Neural cell (in vitro differentiated cells): Measurements from ENCODE around the gene PGM2L1. TPM values are rescaled to one million over a fixed set of nuclear protein-coding genes. Genes with fewer than 3 reads are reported as not detected.

Experiments
- H2AFZ ChIP-seq: fragments of 200-600, 300-800 bp; sonication (generic), shearing (Covaris generic); 2 replicates; pipeline ENCODE4 v1.6.0; 2014; ENCODE audit warnings: low read depth, mild to moderate bottlenecking, antibody characterized with exemption, low read length, moderate library complexity
- H3F3A ChIP-seq: fragments of 200-600 bp; shearing (Covaris generic); 2 replicates; pipeline ENCODE4 v1.6.1; 2016; ENCODE audit warnings: mild to moderate bottlenecking, moderate library complexity, mixed read lengths, antibody characterized with exemption, low read length; ENCODE audit not compliant: insufficient read depth, poor library complexity, severe bottlenecking
- H3K27ac ChIP-seq: fragments of 200-600, 300-800 bp; sonication (generic), shearing (Covaris generic); 2 replicates; pipeline ENCODE4 v1.5.1; 2014; ENCODE audit warnings: mild to moderate bottlenecking, low read length, moderate library complexity
- H3K27me3 ChIP-seq: fragments of 300-800, 200-600 bp; sonication (generic), shearing (Covaris generic); 2 replicates; pipeline ENCODE4 v1.6.0; 2014; ENCODE audit warnings: mild to moderate bottlenecking, low read depth, low read length, moderate library complexity; ENCODE audit not compliant: insufficient read depth
- H3K36me3 ChIP-seq: fragments of 300-800, 200-600 bp; sonication (generic), shearing (Covaris generic); 2 replicates; pipeline ENCODE4 v1.5.1; 2014; ENCODE audit warnings: mild to moderate bottlenecking, antibody characterized with exemption, low read length, moderate library complexity; ENCODE audit not compliant: insufficient read depth
- H3K4me2 ChIP-seq: fragments of 300-800, 200-600 bp; sonication (generic), shearing (Covaris generic); 2 replicates; pipeline ENCODE4 v1.6.0; 2014; ENCODE audit warnings: mild to moderate bottlenecking, low read length
- H3K4me3 ChIP-seq: fragments of 300-800, 200-600 bp; sonication (generic), shearing (Covaris generic); 2 replicates; pipeline ENCODE4 v1.5.1; 2014; ENCODE audit warnings: mild to moderate bottlenecking, low read length, moderate library complexity
- H3K79me2 ChIP-seq: fragments of 200-600 bp; shearing (Covaris generic); replicated peaks from 2 replicates; pipeline ENCODE4 v1.6.0; 2014; ENCODE audit warnings: mild to moderate bottlenecking, low read length, moderate library complexity; ENCODE audit not compliant: insufficient read depth
- H3K9ac ChIP-seq: fragments of 300-800, 200-600 bp; sonication (generic), shearing (Covaris generic); 2 replicates; pipeline ENCODE4 v1.6.1; 2016; ENCODE audit warnings: mild to moderate bottlenecking, low read length, mixed read lengths
- H3K9me2 ChIP-seq: fragments of 200-600 bp; shearing (Covaris generic); 2 replicates; pipeline ENCODE4 v1.6.1; 2016; ENCODE audit warnings: mild to moderate bottlenecking, low read length, mixed read lengths; ENCODE audit not compliant: insufficient read depth
- H3K9me3 ChIP-seq: fragments of 200-600, 300-800 bp; sonication (generic), shearing (Covaris generic); 2 replicates; pipeline ENCODE4 v1.6.1; 2016; ENCODE audit warnings: mild to moderate bottlenecking, mixed run types, low read length, moderate library complexity, mixed read lengths
- H4K20me1 ChIP-seq: fragments of 200-600 bp; shearing (Covaris generic); 2 replicates; pipeline ENCODE4 v1.6.1; 2016; ENCODE audit warnings: mild to moderate bottlenecking, mixed run types; ENCODE audit not compliant: insufficient read depth
- CTCF ChIP-seq: fragments of 450-650 bp; IDR thresholded peaks from 2 replicates; pipeline ENCODE4 v1.5.1; 2014; ENCODE audit warnings: antibody characterized with exemption, mild to moderate bottlenecking, moderate library complexity; ENCODE audit not compliant: poor library complexity, severe bottlenecking
- EP300 ChIP-seq: fragments of 450-650 bp; conservative IDR thresholded peaks from 2 replicates; pipeline ENCODE4 v1.6.1; 2014; ENCODE audit warnings: antibody characterized with exemption, mild to moderate bottlenecking, moderate library complexity; ENCODE audit not compliant: poor library complexity, severe bottlenecking
- EZH2 ChIP-seq: fragments of 200-600, 300-800 bp; shearing (Covaris generic), sonication (generic); IDR thresholded peaks from 2 replicates; pipeline ENCODE4 v1.6.1; 2014; ENCODE audit warnings: antibody characterized with exemption, low read length, borderline replicate concordance, mild to moderate bottlenecking; ENCODE audit not compliant: insufficient read depth, poor library complexity, severe bottlenecking
- MXI1 ChIP-seq: fragments of 450-650 bp; conservative IDR thresholded peaks from 2 replicates; pipeline ENCODE4 v1.6.1; 2014; ENCODE audit warnings: antibody characterized with exemption, mild to moderate bottlenecking; ENCODE audit not compliant: poor library complexity, severe bottlenecking
- POLR2AphosphoS5 ChIP-seq: IDR thresholded peaks from 2 replicates; pipeline ENCODE4 v1.6.1; 2012
- RAD21 ChIP-seq: fragments of 450-650 bp; conservative IDR thresholded peaks from 2 replicates; pipeline ENCODE4 v1.6.1; 2014; ENCODE audit warnings: antibody characterized with exemption, mild to moderate bottlenecking, moderate library complexity
- SMC3 ChIP-seq: fragments of 450-650 bp; conservative IDR thresholded peaks from 2 replicates; pipeline ENCODE4 v1.6.1; 2014; ENCODE audit warnings: antibody characterized with exemption, mild to moderate bottlenecking, moderate library complexity; ENCODE audit not compliant: poor library complexity
- TAF1 ChIP-seq: IDR thresholded peaks from 2 replicates; pipeline ENCODE4 v1.6.1; 2012; ENCODE audit warnings: low read depth
- polyA plus RNA-seq: library from polyadenylated mRNA; depleted of rRNA; stranded (reverse); fragments of >200 nt; gene quantifications from 2 replicates; pipeline ENCODE4 v1.2.3, GENCODE V29; 2014
- TF ChIP-seq, protein P1 (sequence below): IDR thresholded peaks from 2 replicates; pipeline ENCODE4 v1.6.1; 2012; ENCODE audit warnings: borderline replicate concordance

PGM2L1 gene
- polyA plus RNA-seq, 1 donor from 2014 or later: 95.0 TPM

DNA sequence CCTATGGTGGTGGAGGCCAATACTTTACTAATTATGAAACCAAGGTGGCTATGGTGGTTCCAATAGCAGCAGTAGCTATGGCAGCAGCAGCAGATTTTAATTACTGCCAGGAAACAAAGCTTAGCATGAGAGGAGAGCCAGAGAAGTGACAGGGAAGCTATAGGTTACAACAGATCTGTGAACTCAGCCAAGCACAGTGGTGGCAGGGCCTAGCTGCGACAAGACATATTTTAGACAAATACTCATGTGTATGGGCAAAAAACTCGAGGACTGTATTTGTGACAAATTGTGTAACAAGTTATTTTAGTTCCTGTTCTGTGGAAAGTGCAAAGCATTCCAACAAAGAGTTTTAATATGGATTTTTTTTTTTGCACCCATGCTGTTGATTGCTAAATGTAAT lies 42.6 kb downstream of the PGM2L1 start:
- H3K9ac ChIP-seq: no peak overlapping the region
- no peak for TF ChIP-seq POLR2AphosphoS5
- TF ChIP-seq, protein P1, sequence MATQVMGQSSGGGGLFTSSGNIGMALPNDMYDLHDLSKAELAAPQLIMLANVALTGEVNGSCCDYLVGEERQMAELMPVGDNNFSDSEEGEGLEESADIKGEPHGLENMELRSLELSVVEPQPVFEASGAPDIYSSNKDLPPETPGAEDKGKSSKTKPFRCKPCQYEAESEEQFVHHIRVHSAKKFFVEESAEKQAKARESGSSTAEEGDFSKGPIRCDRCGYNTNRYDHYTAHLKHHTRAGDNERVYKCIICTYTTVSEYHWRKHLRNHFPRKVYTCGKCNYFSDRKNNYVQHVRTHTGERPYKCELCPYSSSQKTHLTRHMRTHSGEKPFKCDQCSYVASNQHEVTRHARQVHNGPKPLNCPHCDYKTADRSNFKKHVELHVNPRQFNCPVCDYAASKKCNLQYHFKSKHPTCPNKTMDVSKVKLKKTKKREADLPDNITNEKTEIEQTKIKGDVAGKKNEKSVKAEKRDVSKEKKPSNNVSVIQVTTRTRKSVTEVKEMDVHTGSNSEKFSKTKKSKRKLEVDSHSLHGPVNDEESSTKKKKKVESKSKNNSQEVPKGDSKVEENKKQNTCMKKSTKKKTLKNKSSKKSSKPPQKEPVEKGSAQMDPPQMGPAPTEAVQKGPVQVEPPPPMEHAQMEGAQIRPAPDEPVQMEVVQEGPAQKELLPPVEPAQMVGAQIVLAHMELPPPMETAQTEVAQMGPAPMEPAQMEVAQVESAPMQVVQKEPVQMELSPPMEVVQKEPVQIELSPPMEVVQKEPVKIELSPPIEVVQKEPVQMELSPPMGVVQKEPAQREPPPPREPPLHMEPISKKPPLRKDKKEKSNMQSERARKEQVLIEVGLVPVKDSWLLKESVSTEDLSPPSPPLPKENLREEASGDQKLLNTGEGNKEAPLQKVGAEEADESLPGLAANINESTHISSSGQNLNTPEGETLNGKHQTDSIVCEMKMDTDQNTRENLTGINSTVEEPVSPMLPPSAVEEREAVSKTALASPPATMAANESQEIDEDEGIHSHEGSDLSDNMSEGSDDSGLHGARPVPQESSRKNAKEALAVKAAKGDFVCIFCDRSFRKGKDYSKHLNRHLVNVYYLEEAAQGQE: no peak
- TF ChIP-seq EP300: no peak
- TF ChIP-seq RAD21: no peak
- no peak for TF ChIP-seq SMC3
- TF ChIP-seq TAF1: no peak
- TF ChIP-seq MXI1: no peak
- no peak for TF ChIP-seq CTCF
- TF ChIP-seq EZH2: no peak
- H3K79me2 ChIP-seq: no peaks in the 10 kb centered on the region
- no peaks in the 10 kb centered on the region for H4K20me1 ChIP-seq
- no peaks in the 10 kb centered on the region for H3K9me2 ChIP-seq
- H3K4me3 ChIP-seq: no peak overlapping the region
- no peaks in the 10 kb centered on the region for H3K9me3 ChIP-seq
- H3K27me3 ChIP-seq: no peaks in the 10 kb centered on the region
- no peak overlapping the region for H3K27ac ChIP-seq
- peaks cover 13% of the 10 kb centered on the region for H3K36me3 ChIP-seq
- H3F3A ChIP-seq: no peaks in the 10 kb centered on the region
- no peak overlapping the region for H2AFZ ChIP-seq
- no peak overlapping the region for H3K4me2 ChIP-seq

DNA sequence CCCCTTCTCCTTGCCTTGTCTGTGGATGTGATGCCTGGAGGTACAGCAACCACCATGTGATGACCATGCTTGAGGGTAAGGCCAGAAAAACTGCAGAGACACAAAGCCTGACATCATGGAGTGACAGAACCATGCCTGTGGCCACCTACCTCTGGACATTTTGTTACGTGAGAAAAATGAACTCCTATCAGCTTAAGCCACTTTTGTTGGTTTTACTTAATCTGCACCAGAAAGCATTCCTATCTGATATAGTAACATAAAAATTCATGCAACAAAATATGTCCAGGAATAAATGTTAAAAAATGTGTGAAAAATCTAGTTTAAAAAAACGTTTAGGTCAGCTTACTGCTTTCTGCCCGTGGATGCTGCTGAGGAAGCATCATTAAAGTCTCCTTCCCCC lies 44.2 kb downstream of the PGM2L1 start:
- Histone ChIP-seq H3K9me3 (no peaks in the 10 kb centered on the region), H3K4me2 (no peak overlapping the region), H3K4me3 (no peak overlapping the region), H3K36me3 (peaks cover 13% of the 10 kb centered on the region), H3F3A (no peaks in the 10 kb centered on the region), H3K27me3 (no peaks in the 10 kb centered on the region), H2AFZ (no peak overlapping the region), H3K9ac (no peak overlapping the region), H3K27ac (no peak overlapping the region), H3K9me2 (no peaks in the 10 kb centered on the region), H3K79me2 (no peaks in the 10 kb centered on the region), H4K20me1 (no peaks in the 10 kb centered on the region)
- TF ChIP-seq EZH2: no peak
- TF ChIP-seq CTCF: no peak
- TF ChIP-seq SMC3: no peak
- no peak for TF ChIP-seq TAF1
- no peak for TF ChIP-seq RAD21
- TF ChIP-seq, protein P1: no peak
- no peak for TF ChIP-seq POLR2AphosphoS5
- TF ChIP-seq MXI1: no peak
- no peak for TF ChIP-seq EP300
